ENCODE data around the gene FCGR3A. TPM values are rescaled to one million over a fixed set of nuclear protein-coding genes. Genes with fewer than 3 reads are reported as not detected.
"Not testable (repeated sequence)": the region's sequence is repeated elsewhere in the genome, so short reads cannot be mapped to it uniquely, and the experiment has no call there.

FCGR3A gene
- total and polyA plus RNA-seq, 2 of the 4 experiments (the other 2 are of a cell fraction) = not detected

DNA sequence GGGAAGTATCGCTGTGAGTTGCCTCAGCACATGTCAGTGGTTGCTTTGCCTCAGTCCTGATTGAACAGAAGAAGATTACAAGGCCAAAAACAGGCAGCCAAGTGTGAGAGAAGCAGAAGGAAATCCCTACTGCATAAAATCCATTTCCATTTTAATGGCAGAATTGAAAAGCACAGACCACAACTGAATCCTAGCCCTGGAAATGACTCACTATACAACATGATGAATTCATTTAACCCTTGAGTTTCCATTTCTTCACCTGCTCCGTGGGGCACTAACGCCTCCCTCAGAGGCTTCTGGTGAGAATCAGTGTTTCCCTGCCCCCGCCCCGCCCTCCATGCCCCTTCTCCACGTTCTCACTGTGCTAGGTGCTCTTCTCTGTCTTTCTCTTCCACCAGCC lies 40.3 kb upstream of the FCGR3A start:
- H3K56ac ChIP-seq (ENCODE audit: extremely low read depth, insufficient read depth, low read length); dilution Hi-C loops (cut with HindIII; ENCODE audit: low sequenced_read_pairs, unreplicated experiment); H2AK5ac ChIP-seq (ENCODE audit: low read depth, low read length); H2BK5ac ChIP-seq (ENCODE audit: low read depth, low read length, poor library complexity, severe bottlenecking); H3K4me1 ChIP-seq (ENCODE audit: control insufficient read depth, insufficient read depth, low read length); H3K4ac ChIP-seq (ENCODE audit: low read depth, low read length); in situ Hi-C loops (cut with MboI; ENCODE audit: low sequenced_read_pairs); H3K36me3 ChIP-seq (ENCODE audit: control insufficient read depth, insufficient read depth, low read length); H3K79me1 ChIP-seq (ENCODE audit: low read depth in 1 of 2, low read length in 2 of 2); H2BK120ac ChIP-seq (ENCODE audit: low read depth, low read length); H3K14ac ChIP-seq (replicated peaks; ENCODE audit: low read depth, low read length); H4K8ac ChIP-seq (ENCODE audit: low read depth in 2 of 2, low read length in 2 of 2); H3K9me1 ChIP-seq (ENCODE audit: insufficient read depth, low read length); H2AFZ ChIP-seq (replicated peaks; ENCODE audit: low read length, poor library complexity); H3K27ac ChIP-seq (ENCODE audit: insufficient read depth, low read length); H2BK15ac ChIP-seq (ENCODE audit: low read depth, low read length); H3K9me3 ChIP-seq (ENCODE audit: control insufficient read depth, insufficient read depth, low read length); CTCF ChIA-PET; H3K27me3 ChIP-seq (ENCODE audit: control insufficient read depth, insufficient read depth, low read length); H3K23ac ChIP-seq (ENCODE audit: low read depth, low read length); DNase-seq; H3K4me2 ChIP-seq (ENCODE audit: low read depth, low read length); BruUV-seq (replicated peaks); H4K20me1 ChIP-seq (ENCODE audit: insufficient read depth, low read length); POLR2A ChIA-PET (ENCODE audit: unreplicated experiment); H3K18ac ChIP-seq (ENCODE audit: low read depth, low read length); H4K91ac ChIP-seq (ENCODE audit: insufficient read depth, low read depth, low read length); H2AK9ac ChIP-seq (replicated peaks; ENCODE audit: low read depth, low read length, poor library complexity); H3K4me3 ChIP-seq (ENCODE audit: insufficient read depth, low read depth, low read length); H2BK20ac ChIP-seq (ENCODE audit: low read depth, low read length); H3K9ac ChIP-seq (ENCODE audit: low read depth, low read length); ATAC-seq (ENCODE audit: low read depth); H4K5ac ChIP-seq (ENCODE audit: low read depth, low read length); intact Hi-C loops (cut with micrococcal nuclease): not testable (repeated sequence)
- WGBS, 2 experiments (ENCODE audit: extremely low coverage in 2 of 2, insufficient read length in 1 of 2) = no CpG with 5 or more reads among the region's 6 CpGs

DNA sequence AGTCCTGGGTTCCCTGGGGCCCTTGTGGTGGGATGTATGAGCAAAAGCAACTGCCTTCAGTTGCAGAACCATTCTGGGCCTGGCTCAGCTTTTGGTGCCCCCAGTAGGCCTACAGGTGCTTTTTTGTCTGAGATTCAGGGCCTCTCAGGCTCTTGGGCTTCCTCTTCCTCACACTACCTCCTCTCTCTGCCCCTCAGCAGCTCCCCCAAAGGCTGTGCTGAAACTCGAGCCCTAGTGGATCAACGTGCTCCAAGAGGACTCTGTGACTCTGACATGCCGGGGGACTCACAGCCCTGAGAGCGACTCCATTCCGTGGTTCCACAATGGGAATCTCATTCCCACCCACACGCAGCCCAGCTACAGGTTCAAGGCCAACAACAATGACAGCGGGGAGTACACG lies 39.7 kb upstream of the FCGR3A start:
- in situ Hi-C loops (cut with MboI; ENCODE audit: low sequenced_read_pairs); H3K4ac ChIP-seq (ENCODE audit: low read depth, low read length); H3K14ac ChIP-seq (replicated peaks; ENCODE audit: low read depth, low read length); H2BK15ac ChIP-seq (ENCODE audit: low read depth, low read length); H2BK5ac ChIP-seq (ENCODE audit: low read depth, low read length, poor library complexity, severe bottlenecking); H3K23ac ChIP-seq (ENCODE audit: low read depth, low read length); H2BK120ac ChIP-seq (ENCODE audit: low read depth, low read length); H2AK5ac ChIP-seq (ENCODE audit: low read depth, low read length); H4K91ac ChIP-seq (ENCODE audit: insufficient read depth, low read depth, low read length); intact Hi-C loops (cut with micrococcal nuclease); H3K27ac ChIP-seq (ENCODE audit: insufficient read depth, low read length); ATAC-seq (ENCODE audit: low read depth); POLR2A ChIA-PET (ENCODE audit: unreplicated experiment); DNase-seq; BruUV-seq (replicated peaks); H3K9me1 ChIP-seq (ENCODE audit: insufficient read depth, low read length); H3K56ac ChIP-seq (ENCODE audit: extremely low read depth, insufficient read depth, low read length); H3K27me3 ChIP-seq (ENCODE audit: control insufficient read depth, insufficient read depth, low read length); H2AK9ac ChIP-seq (replicated peaks; ENCODE audit: low read depth, low read length, poor library complexity); H4K20me1 ChIP-seq (ENCODE audit: insufficient read depth, low read length); H3K36me3 ChIP-seq (ENCODE audit: control insufficient read depth, insufficient read depth, low read length); H2AFZ ChIP-seq (replicated peaks; ENCODE audit: low read length, poor library complexity); H3K4me3 ChIP-seq (ENCODE audit: insufficient read depth, low read depth, low read length); dilution Hi-C loops (cut with HindIII; ENCODE audit: low sequenced_read_pairs, unreplicated experiment); H4K5ac ChIP-seq (ENCODE audit: low read depth, low read length); H4K8ac ChIP-seq (ENCODE audit: low read depth in 2 of 2, low read length in 2 of 2); H2BK20ac ChIP-seq (ENCODE audit: low read depth, low read length); H3K9ac ChIP-seq (ENCODE audit: low read depth, low read length); H3K9me3 ChIP-seq (ENCODE audit: control insufficient read depth, insufficient read depth, low read length); CTCF ChIA-PET; H3K4me1 ChIP-seq (ENCODE audit: control insufficient read depth, insufficient read depth, low read length); H3K79me1 ChIP-seq (ENCODE audit: low read depth in 1 of 2, low read length in 2 of 2); H3K18ac ChIP-seq (ENCODE audit: low read depth, low read length); H3K4me2 ChIP-seq (ENCODE audit: low read depth, low read length): not testable (repeated sequence)
- no CpG with 5 or more reads among the region's 8 CpGs for WGBS, 2 experiments (ENCODE audit: extremely low coverage in 2 of 2, insufficient read length in 1 of 2)

Measured in IMR-90 (cell line).